HepG2 (cell line): ENCODE measurements around the gene NCMAP.

ENCODE experiments used
- CBX2 ChIP-seq, 2 experiments: fragments of 200-600 bp in 1 of 2; sonication (generic); formaldehyde crosslinking in 1 of 2; IDR thresholded peaks; 2 replicates each; pipeline versions ENCODE4 v1.7.0 to v1.8.1; 2018 to 2022; ENCODE audit warnings: low read depth in 2 of 2, low read length in 1 of 2, mild to moderate bottlenecking in 1 of 2, missing genetic modification reagents in 1 of 2
- ESRRA ChIP-seq: sonication (generic); formaldehyde crosslinking; IDR thresholded peaks from 2 replicates; pipeline ENCODE4 v1.5.1; 2020; ENCODE audit warnings: mild to moderate bottlenecking, low read depth, missing genetic modification reagents
- POLR2A ChIP-seq, 2 experiments: IDR thresholded peaks; 2 replicates each; pipeline ENCODE4 v1.6.1; 2011; ENCODE audit warnings: low read depth in 2 of 2, low read length in 2 of 2, mild to moderate bottlenecking in 1 of 2, moderate library complexity in 1 of 2; ENCODE audit not compliant: insufficient read depth in 1 of 2
- TF ChIP-seq, protein P1 (sequence below): IDR thresholded peaks from 2 replicates; pipeline ENCODE4 v1.6.1; 2016; ENCODE audit warnings: low read depth, borderline replicate concordance

DNA sequence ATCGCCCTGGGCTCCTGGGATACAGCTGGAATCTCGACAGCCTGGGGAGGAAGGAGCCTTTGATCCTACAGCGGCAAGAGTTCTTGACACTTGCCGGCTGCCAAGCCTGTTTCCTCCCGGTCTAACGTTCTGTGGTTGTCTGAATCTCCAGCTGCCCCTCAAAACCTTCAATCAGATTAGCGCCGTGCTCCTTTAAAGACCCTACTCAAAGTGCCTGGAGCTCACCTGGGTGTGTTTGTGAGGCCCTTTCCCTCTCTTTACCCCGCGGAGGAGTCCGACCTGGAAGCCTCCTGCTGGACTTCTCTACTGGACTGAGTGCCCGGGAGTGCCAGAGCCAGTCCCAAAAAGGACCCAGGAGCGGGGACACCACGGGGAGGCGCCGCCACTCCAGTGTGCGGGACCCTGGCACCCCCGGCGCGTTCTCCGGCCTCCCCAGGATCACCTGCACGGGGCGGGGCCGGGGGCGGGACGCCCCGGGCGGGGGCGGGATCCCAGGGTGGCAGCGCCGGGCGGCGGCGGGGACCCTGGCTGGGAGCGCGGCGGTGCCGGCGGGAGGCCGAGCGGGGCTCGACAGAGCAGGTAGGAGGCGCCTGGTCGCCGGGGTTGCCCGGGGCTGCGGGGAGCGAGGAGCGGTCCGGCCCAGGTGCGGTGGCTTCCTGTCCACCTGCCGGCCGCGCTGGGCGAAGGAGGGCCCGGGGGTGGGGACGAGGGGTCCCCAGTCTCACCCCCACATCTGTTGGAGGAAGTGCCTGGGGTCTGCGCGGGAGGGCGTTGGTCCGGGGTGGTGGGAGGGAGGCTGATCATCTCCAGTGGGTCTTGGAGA lies at the start of gene NCMAP:
- TF ChIP-seq POLR2A (IDR thresholded peaks at IDR 0.05; ENCODE audit: insufficient read depth in 1 of 2, low read depth in 2 of 2, low read length in 2 of 2) (0 out of 4 replicates have a peak, but pooled peaks have one; percentile 20 to 40), CBX2 (IDR thresholded peaks at IDR 0.05; ENCODE audit: low read depth, low read length) (no peak), CBX2 (CRISPR knock-in tag; IDR thresholded peaks at IDR 0.05; ENCODE audit: low read depth) (no peak), ESRRA (CRISPR knock-in tag) (no peak)
- TF ChIP-seq, protein P1, sequence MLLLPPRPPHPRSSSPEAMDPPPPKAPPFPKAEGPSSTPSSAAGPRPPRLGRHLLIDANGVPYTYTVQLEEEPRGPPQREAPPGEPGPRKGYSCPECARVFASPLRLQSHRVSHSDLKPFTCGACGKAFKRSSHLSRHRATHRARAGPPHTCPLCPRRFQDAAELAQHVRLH, result no peak
